Neutrophil (primary cell): Measurements from ENCODE around the gene RIMKLA.

Experiments
- H3K27ac ChIP-seq: fragments of 200-600 bp; sonication (generic); 2 replicates; pipeline ENCODE4 v1.5.1; 2016; ENCODE audit warnings: mild to moderate bottlenecking, moderate library complexity
- H3K27me3 ChIP-seq: fragments of 200-600 bp; sonication (generic); 2 replicates; pipeline ENCODE4 v1.6.0; 2016; ENCODE audit warnings: mild to moderate bottlenecking
- H3K36me3 ChIP-seq: fragments of 200-600 bp; sonication (generic); 2 replicates; pipeline ENCODE4 v1.5.1; 2017
- H3K4me1 ChIP-seq, 2 experiments: fragments of 200-600 bp in 1 of 2; sonication (generic) in 1 of 2; 1 replicate in 1 of 2; 2 replicates in 1 of 2; pipeline versions ENCODE4 v1.5.1 to v1.6.1; 2013 to 2016; ENCODE audit warnings: low read depth in 1 of 2, low read length in 1 of 2, mild to moderate bottlenecking in 1 of 2, moderate library complexity in 1 of 2; ENCODE audit not compliant: control insufficient read depth in 1 of 2, insufficient read depth in 1 of 2
- H3K4me3 ChIP-seq, 2 experiments: fragments of 200-600 bp in 1 of 2; sonication (generic) in 1 of 2; 1 replicate in 1 of 2; 2 replicates in 1 of 2; pipeline ENCODE4 v1.5.1; 2013 to 2016; ENCODE audit warnings: low read depth in 1 of 2, low read length in 1 of 2, mild to moderate bottlenecking in 1 of 2, moderate library complexity in 1 of 2
- H3K9me3 ChIP-seq: fragments of 200-600 bp; sonication (generic); 2 replicates; pipeline ENCODE4 v1.5.1; 2016
- TF ChIP-seq, protein P1 (sequence below): fragments of 200-600 bp; sonication (generic); IDR thresholded peaks from 2 replicates; pipeline ENCODE4 v1.5.1; 2016; ENCODE audit warnings: antibody characterized with exemption

RIMKLA gene

DNA sequence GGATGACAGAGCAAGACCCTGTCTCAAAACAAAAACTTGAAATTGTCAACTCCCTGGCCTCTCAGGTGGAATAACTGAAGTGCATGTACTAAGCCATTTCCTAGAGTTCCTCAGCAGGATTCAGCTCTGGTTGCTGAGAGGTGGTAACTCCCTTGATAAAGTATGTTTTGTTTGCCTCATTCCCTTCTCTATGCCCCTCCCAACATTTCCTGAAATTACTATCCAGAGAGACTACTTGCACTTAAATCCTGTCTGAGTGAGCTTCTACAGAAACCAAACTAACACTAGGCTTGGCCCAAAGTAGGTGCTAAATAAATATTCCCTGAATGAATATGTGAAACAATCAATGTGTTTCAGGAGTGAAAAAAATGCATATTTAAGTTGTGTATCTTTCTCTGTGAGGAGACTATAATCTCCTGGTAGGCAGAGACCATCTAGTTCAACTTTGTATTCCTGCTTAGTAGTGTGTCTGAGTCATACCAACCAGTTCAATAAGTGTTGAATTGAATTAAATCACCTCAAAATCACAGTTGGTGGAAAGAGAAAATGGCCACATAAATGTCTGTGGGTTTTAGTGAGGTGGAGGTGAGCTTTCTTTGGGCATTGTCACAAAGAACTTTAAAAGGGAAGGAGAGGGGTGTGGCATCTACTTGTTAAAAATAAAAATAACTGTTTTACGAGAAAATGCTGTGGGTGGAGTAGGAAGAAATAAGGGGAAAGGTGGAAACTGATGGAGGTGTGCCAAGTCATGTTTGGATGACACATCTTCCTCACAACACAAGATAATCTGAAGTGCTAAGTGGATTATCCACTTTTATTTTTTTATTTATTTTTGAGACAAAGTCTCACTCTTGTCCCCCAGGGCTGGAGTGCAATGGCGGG lies 12.6 kb downstream of the RIMKLA start:
- Histone ChIP-seq H3K4me3 (no peak overlapping the region), H3K36me3 (no peaks in the 10 kb centered on the region), H3K27me3 (peaks cover 5% of the 10 kb centered on the region), H3K9me3 (no peaks in the 10 kb centered on the region), H3K27ac (no peak overlapping the region), H3K4me1 (no peaks in the 10 kb centered on the region)
- TF ChIP-seq, protein P1, sequence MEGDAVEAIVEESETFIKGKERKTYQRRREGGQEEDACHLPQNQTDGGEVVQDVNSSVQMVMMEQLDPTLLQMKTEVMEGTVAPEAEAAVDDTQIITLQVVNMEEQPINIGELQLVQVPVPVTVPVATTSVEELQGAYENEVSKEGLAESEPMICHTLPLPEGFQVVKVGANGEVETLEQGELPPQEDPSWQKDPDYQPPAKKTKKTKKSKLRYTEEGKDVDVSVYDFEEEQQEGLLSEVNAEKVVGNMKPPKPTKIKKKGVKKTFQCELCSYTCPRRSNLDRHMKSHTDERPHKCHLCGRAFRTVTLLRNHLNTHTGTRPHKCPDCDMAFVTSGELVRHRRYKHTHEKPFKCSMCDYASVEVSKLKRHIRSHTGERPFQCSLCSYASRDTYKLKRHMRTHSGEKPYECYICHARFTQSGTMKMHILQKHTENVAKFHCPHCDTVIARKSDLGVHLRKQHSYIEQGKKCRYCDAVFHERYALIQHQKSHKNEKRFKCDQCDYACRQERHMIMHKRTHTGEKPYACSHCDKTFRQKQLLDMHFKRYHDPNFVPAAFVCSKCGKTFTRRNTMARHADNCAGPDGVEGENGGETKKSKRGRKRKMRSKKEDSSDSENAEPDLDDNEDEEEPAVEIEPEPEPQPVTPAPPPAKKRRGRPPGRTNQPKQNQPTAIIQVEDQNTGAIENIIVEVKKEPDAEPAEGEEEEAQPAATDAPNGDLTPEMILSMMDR: no peak

DNA sequence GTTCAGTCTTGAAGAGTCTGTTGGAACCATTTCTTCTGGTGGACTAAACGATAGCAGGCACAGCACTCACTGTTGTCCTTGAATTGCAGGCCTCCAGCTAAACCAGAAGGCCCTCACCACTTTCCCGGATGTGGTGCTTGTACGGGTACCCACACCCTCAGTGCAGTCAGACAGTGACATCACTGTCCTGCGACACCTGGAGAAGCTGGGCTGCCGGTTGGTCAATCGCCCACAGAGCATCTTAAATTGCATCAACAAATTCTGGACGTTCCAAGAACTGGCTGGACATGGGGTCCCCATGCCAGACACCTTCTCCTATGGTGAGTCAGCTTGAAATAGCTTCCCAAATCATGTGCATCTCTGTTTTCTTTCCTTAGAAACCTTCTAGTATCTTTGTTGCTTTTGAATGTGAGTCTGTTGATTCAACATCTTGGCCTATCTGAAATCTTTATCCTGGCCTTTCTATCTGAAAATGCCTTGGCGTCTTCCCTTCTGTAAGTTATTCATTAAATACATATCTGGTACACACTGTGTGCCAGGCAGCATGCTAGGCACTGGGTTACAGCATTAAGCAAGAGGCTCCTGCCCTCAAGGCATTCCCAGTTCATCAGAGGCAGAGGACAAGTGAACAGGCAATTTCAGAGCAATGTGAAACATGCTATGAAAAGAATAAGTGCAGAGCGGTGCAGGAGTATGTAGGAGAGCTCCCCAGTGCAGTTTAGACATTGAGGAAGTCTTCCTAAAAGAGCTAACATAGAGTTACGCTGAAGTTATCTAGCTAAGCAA lies 18.9 kb downstream of the RIMKLA start:
- no peak overlapping the region for H3K4me3 ChIP-seq
- TF ChIP-seq, protein P1: no peak
- no peaks in the 10 kb centered on the region for H3K4me1 ChIP-seq
- no peak overlapping the region for H3K27ac ChIP-seq
- no peaks in the 10 kb centered on the region for H3K36me3 ChIP-seq
- H3K27me3 ChIP-seq: no peaks in the 10 kb centered on the region
- H3K9me3 ChIP-seq: no peaks in the 10 kb centered on the region

DNA sequence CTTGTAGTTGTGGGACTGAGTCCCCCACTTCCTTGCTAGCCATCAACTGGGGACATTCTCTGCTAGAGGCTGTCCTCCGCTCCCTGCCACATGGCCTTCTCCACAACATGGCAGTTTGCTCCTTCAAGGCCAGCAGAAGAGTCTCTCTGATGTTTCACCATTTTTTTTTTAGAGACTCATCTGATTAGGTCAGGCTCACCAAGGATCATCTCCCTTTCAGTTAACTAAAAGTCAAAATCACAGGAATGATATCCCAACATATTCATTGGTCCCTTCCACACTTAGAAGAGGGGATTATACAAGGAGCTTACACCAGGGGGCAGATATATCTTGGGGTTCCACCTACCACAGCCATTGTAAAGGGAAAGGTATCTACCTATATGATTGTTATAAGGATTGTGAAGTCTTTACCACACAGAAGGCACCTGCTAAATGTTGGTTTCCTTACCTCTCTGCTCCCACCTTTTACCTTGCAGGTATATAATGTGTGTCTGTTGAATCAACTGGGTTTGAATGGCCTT lies 23.3 kb downstream of the RIMKLA start:
- no peaks in the 10 kb centered on the region for H3K9me3 ChIP-seq
- peaks cover 7% of the 10 kb centered on the region for H3K27me3 ChIP-seq
- no peak overlapping the region for H3K4me3 ChIP-seq
- no peaks in the 10 kb centered on the region for H3K36me3 ChIP-seq
- H3K4me1 ChIP-seq: no peaks in the 10 kb centered on the region
- no peak overlapping the region for H3K27ac ChIP-seq
- TF ChIP-seq, protein P1: no peak

DNA sequence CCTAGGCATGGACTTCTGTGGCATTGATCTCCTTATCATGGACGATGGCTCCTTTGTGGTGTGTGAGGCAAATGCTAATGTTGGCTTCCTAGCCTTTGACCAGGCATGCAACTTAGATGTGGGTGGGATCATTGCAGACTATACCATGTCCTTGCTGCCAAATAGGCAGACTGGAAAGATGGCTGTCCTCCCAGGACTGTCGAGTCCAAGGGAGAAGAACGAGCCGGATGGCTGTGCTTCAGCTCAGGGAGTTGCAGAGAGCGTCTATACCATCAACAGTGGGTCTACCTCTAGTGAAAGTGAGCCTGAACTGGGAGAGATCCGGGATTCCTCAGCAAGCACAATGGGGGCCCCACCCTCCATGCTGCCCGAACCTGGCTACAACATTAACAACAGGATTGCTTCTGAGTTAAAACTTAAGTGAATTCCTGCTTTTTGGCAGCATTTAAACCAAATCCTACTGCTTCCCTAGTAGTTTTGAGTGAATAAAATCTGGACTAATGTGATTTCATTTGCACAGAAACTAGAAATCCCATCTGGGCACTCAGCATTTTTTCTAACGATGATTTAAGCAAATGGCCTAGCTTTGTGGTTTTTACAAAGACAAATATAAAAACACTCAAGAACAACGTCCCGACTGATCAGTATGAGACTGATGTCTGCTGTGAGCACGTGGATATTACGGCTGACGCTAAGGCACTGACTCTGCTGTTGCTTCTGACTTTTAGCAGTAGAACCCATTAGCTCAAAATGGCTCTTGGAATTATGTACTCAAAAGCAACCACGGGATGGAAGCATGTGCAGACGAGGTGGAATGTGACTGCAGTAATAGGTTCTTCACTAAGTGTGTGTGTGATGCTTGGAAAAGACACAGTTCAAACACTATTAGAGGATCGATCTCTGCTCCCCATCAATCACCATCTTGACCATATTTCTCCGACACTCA lies 34.2 kb downstream of the RIMKLA start:
- TF ChIP-seq, protein P1: no peak
- Histone ChIP-seq H3K27me3 (peaks cover 5% of the 10 kb centered on the region), H3K27ac (no peak overlapping the region), H3K36me3 (no peaks in the 10 kb centered on the region), H3K4me1 (no peaks in the 10 kb centered on the region), H3K4me3 (no peak overlapping the region), H3K9me3 (no peaks in the 10 kb centered on the region)

DNA sequence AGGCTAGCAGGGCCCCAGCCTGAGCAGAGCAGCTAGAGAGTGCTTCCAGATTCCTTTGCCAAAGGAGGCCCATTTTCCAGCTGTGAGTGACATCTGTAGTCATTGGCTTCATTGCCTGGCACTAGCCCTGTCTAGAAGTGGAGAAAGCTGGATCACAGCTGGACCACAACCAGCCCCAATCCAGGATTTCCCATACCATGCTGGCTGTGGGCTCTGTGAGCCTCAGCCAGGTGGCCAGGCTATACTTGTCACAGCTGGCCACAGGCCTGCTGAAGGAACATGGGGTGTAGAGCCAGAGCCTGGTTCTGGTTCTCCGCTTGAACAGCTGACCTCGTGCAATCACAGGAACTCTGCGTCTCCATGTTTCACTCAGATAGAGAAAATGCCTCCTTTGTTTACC lies 36.6 kb downstream of the RIMKLA start:
- H3K27ac ChIP-seq: no peak overlapping the region
- TF ChIP-seq, protein P1: no peak
- no peaks in the 10 kb centered on the region for H3K4me1 ChIP-seq
- no peaks in the 10 kb centered on the region for H3K36me3 ChIP-seq
- peaks cover 4% of the 10 kb centered on the region for H3K27me3 ChIP-seq
- no peaks in the 10 kb centered on the region for H3K9me3 ChIP-seq
- no peak overlapping the region for H3K4me3 ChIP-seq
